Measurements from ENCODE around the gene KCTD3.

GRCh38 chr1:215600867-215601266 is 33.8 kb downstream of the KCTD3 start:
- TF ChIP-seq CTCF (IDR thresholded peaks at IDR 0.05) (no peak), POLR2AphosphoS5 (IDR thresholded peaks at IDR 0.05; ENCODE audit: insufficient read depth in 1 of 2, low read depth in 1 of 2) (no peak)
